Liver (tissue), 9 donors: ENCODE data around the gene CHST1. TPM values are rescaled to one million over a fixed set of nuclear protein-coding genes. Genes with fewer than 3 reads are reported as not detected.
A peak's percentile ranks its signal among the peaks of the same experiment; 100 is the strongest.

Experiments used
- DNase-seq: peaks from one replicate; pipeline ENCODE4 v3.0.0-alpha.2; 2017; ENCODE audit warnings: low spot score
- H3K27ac ChIP-seq, 2 donors: one replicate each; pipeline ENCODE4 v1.7.0; 2013; ENCODE audit warnings: inconsistent platforms in 2 of 2, low read length in 2 of 2, control low read depth in 1 of 2, low read depth in 1 of 2, mild to moderate bottlenecking in 1 of 2
- H3K27me3 ChIP-seq, 4 donors: one replicate each; pipeline versions ENCODE4 v1.6.1 to v1.7.0; 2013; ENCODE audit warnings: low read length in 3 of 4, inconsistent platforms in 1 of 4, mild to moderate bottlenecking in 1 of 4, moderate library complexity in 1 of 4; ENCODE audit not compliant: control insufficient read depth in 4 of 4, insufficient read depth in 4 of 4
- H3K36me3 ChIP-seq, 4 donors: one replicate each; pipeline versions ENCODE4 v1.6.1 to v1.7.0; 2013; ENCODE audit warnings: low read length in 3 of 4, mild to moderate bottlenecking in 3 of 4, low read depth in 1 of 4, moderate library complexity in 1 of 4; ENCODE audit not compliant: control insufficient read depth in 4 of 4, insufficient read depth in 3 of 4
- H3K4me1 ChIP-seq, 4 donors: one replicate each; pipeline versions ENCODE4 v1.6.1 to v1.7.0; 2013; ENCODE audit warnings: low read length in 3 of 4, mild to moderate bottlenecking in 3 of 4, moderate library complexity in 1 of 4; ENCODE audit not compliant: control insufficient read depth in 4 of 4, insufficient read depth in 4 of 4
- H3K4me3 ChIP-seq, 3 donors: one replicate each; pipeline versions ENCODE4 v1.6.1 to v1.7.0; 2013; ENCODE audit warnings: low read length in 3 of 3, control low read depth in 1 of 3, low read depth in 1 of 3, mild to moderate bottlenecking in 1 of 3
- H3K9ac ChIP-seq, 2 donors: one replicate each; pipeline ENCODE4 v1.7.0; 2013; ENCODE audit warnings: low read length in 2 of 2, mild to moderate bottlenecking in 2 of 2, moderate library complexity in 2 of 2, control low read depth in 1 of 2, low read depth in 1 of 2
- H3K9me3 ChIP-seq, 4 donors: one replicate each; pipeline versions ENCODE4 v1.6.1 to v1.7.0; 2013; ENCODE audit warnings: low read length in 3 of 4; ENCODE audit not compliant: control insufficient read depth in 4 of 4
- ATF3 ChIP-seq: IDR thresholded peaks from 2 replicates; pipeline ENCODE4 v1.6.1; 2016; ENCODE audit warnings: antibody characterized with exemption
- EGR1 ChIP-seq, 2 donors: IDR thresholded peaks; 2 replicates each; pipeline ENCODE4 v1.6.1; 2016 to 2018; ENCODE audit warnings: antibody characterized with exemption in 2 of 2, low read depth in 2 of 2
- FOXA1 ChIP-seq: IDR thresholded peaks from 2 replicates; pipeline ENCODE4 v1.6.1; 2016; ENCODE audit warnings: antibody characterized with exemption
- FOXA2 ChIP-seq: IDR thresholded peaks from 2 replicates; pipeline ENCODE4 v1.6.1; 2016; ENCODE audit warnings: antibody characterized with exemption
- GABPA ChIP-seq, 2 donors: IDR thresholded peaks in 1 of 2; conservative IDR thresholded peaks in 1 of 2; 2 replicates each; pipeline ENCODE4 v1.6.1; 2016; ENCODE audit warnings: antibody characterized with exemption in 2 of 2, mild to moderate bottlenecking in 1 of 2, moderate library complexity in 1 of 2
- HNF4A ChIP-seq, 2 donors: conservative IDR thresholded peaks; 2 replicates each; pipeline ENCODE4 v1.6.1; 2016; ENCODE audit warnings: antibody characterized with exemption in 2 of 2, mild to moderate bottlenecking in 2 of 2
- HNF4G ChIP-seq: IDR thresholded peaks from 2 replicates; pipeline ENCODE4 v1.6.1; 2016; ENCODE audit warnings: antibody characterized with exemption
- JUND ChIP-seq, 2 donors: IDR thresholded peaks; 2 replicates each; pipeline ENCODE4 v1.6.1; 2016; ENCODE audit warnings: antibody characterized with exemption in 2 of 2
- MAX ChIP-seq: IDR thresholded peaks from 2 replicates; pipeline ENCODE4 v1.6.1; 2016; ENCODE audit warnings: antibody characterized with exemption
- NR2F2 ChIP-seq: IDR thresholded peaks from 2 replicates; pipeline ENCODE4 v1.6.1; 2016; ENCODE audit warnings: antibody characterized with exemption
- RAD21 ChIP-seq, 2 donors: IDR thresholded peaks; 2 replicates each; pipeline ENCODE4 v1.6.1; 2016; ENCODE audit warnings: antibody characterized with exemption in 2 of 2, mild to moderate bottlenecking in 2 of 2
- REST ChIP-seq: IDR thresholded peaks from 2 replicates; pipeline ENCODE4 v1.6.1; 2016; ENCODE audit warnings: antibody characterized with exemption, mild to moderate bottlenecking
- RXRA ChIP-seq, 2 donors: IDR thresholded peaks; 2 replicates each; pipeline ENCODE4 v1.6.1; 2017 to 2018; ENCODE audit warnings: antibody characterized with exemption in 2 of 2, mild to moderate bottlenecking in 1 of 2
- SP1 ChIP-seq: IDR thresholded peaks from 2 replicates; pipeline ENCODE4 v1.6.1; 2018; ENCODE audit warnings: antibody characterized with exemption, mild to moderate bottlenecking
- TAF1 ChIP-seq: conservative IDR thresholded peaks from 2 replicates; pipeline ENCODE4 v1.6.1; 2016; ENCODE audit warnings: antibody characterized with exemption, mild to moderate bottlenecking
- ZBTB33 ChIP-seq: IDR thresholded peaks from 2 replicates; pipeline ENCODE4 v1.6.1; 2016; ENCODE audit warnings: antibody characterized with exemption
- WGBS: extraction: QIAGEN DNeasy Blood & Tissue Kit; methylation state at CpG from one replicate; pipeline ENCODE4 v1.1.7; 2013; 5-methylcytosine and 5-hydroxymethylcytosine counted together
- polyA plus RNA-seq, 2 donors: library from polyadenylated mRNA; stranded (reverse) in 1 of 2; unstranded in 1 of 2; fragments of 200-250 nt in 1 of 2; fragments of >200 nt in 1 of 2; fragmentation: Nextera tagmentation in 1 of 2; extraction: Ambion mirVana in 1 of 2; gene quantifications; one replicate each; pipeline versions ENCODE4 v1.2.1 to v1.2.3, GENCODE V29; 2013 to 2015
- total RNA-seq, 2 donors: library from RNA; depleted of rRNA; stranded (reverse); fragments of >200 nt; gene quantifications; one replicate each; pipeline ENCODE4 v1.2.3, GENCODE V29; 2014
- donor health status: healthy.
- donor health status: healthy.
- donor health status: healthy.
- donor health status: healthy.
- donor health status: healthy.

The CHST1 gene
- total and polyA plus RNA-seq, 4 donors = 0.23 to 0.81 (median 0.45) TPM

DNA sequence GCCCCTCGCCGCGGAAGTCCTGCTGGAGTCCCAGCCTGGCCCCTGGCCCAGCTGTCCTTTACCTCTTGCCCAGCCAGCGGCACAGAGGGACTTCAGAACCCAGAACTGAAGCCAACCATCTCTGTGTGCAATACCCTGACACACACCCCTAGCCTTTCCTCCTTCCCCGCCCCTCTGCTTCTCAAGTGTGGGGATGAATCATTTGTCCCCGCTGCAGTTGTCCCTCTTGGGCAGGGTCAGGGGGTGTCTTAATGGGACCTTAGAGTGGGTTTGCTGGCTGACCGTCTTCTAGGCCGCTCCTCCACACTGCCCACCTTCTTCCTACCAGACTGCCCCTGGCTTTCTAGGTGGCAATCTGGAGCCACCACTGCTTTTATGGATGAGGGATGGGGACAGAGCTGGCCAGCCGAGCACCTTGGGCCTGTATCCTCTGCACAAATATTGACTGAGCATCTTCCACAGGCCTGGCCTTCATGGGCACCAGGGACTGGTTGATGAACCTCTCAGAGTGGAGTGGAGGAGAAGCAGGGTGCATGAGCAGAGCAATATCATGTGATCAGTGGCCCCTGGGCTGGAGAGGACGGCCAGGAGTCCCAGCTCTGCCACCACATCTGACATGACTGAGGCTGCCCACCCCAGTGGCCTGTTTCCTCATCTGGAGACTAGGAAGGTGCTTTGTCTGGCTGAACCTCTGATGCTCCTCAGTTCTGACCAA is 668 bp upstream of the CHST1 start:
- Histone ChIP-seq H3K9me3 (no peaks in the 10 kb centered on the region), H3K4me3 (peak overlapping the region in 1 of 3 donors; percentile 63), H3K9ac (no peak overlapping the region), H3K27me3 (peaks cover 0 to 6% (median 0%) of the 10 kb centered on the region in 4 donors), H3K36me3 (peaks cover 0 to 2% (median 0%) of the 10 kb centered on the region in 4 donors), H3K4me1 (peaks cover 10 to 17% (median 12%) of the 10 kb centered on the region in 4 donors), H3K27ac (no peak overlapping the region)
- 43% methylated on average over 10 of the region's 10 CpGs for WGBS
- no peak for DNase-seq
- no peak for TF ChIP-seq JUND (IDR thresholded peaks at IDR 0.05)
- TF ChIP-seq FOXA2 = no peak
- no peak for TF ChIP-seq TAF1
- no peak for TF ChIP-seq FOXA1
- TF ChIP-seq SP1 = no peak
- no peak for TF ChIP-seq REST
- TF ChIP-seq GABPA (IDR thresholded peaks at IDR 0.05 in 1 of 2, conservative IDR thresholded peaks at IDR 0.05 in 1 of 2) = no peak
- TF ChIP-seq RAD21 (IDR thresholded peaks at IDR 0.05) = no peak
- TF ChIP-seq HNF4A (conservative IDR thresholded peaks at IDR 0.05) = no peak
- TF ChIP-seq ATF3 = no peak
- TF ChIP-seq ZBTB33 = no peak
- TF ChIP-seq HNF4G = no peak
- TF ChIP-seq EGR1 (IDR thresholded peaks at IDR 0.05; ENCODE audit: low read depth in 2 of 2) = no peak

- Histone ChIP-seq H3K9me3 (no peaks in the 10 kb centered on the region), H3K27me3 (peaks cover 0 to 6% (median 2%) of the 10 kb centered on the region in 4 donors)
- no peak for TF ChIP-seq RXRA (IDR thresholded peaks at IDR 0.05)
- no peak for TF ChIP-seq MAX
- TF ChIP-seq ZBTB33 = no peak
- TF ChIP-seq HNF4A (conservative IDR thresholded peaks at IDR 0.05) = no peak
- no peak for TF ChIP-seq REST
- TF ChIP-seq JUND (IDR thresholded peaks at IDR 0.05) = no peak
- no peak for TF ChIP-seq ATF3
- no peak for TF ChIP-seq FOXA2
- TF ChIP-seq GABPA (IDR thresholded peaks at IDR 0.05 in 1 of 2, conservative IDR thresholded peaks at IDR 0.05 in 1 of 2) = no peak
- no peak for TF ChIP-seq SP1
- TF ChIP-seq NR2F2 = no peak
- TF ChIP-seq FOXA1 = no peak
- TF ChIP-seq RAD21 (IDR thresholded peaks at IDR 0.05) = no peak
These were observed 831 bp downstream of the CHST1 start for GRCh38 chr11:45664376-45665205.

More at GRCh38 chr11:45664376-45665205, 831 bp downstream of the CHST1 start:
- WGBS = 3% methylated on average over 76 of the region's 76 CpGs
- Histone ChIP-seq H3K4me1 (peaks cover 10 to 17% (median 12%) of the 10 kb centered on the region in 4 donors), H3K4me3 (peak overlapping the region in 2 of 3 donors; percentile 24 to 63), H3K9ac (no peak overlapping the region), H3K36me3 (peaks cover 0 to 2% (median 0%) of the 10 kb centered on the region in 4 donors), H3K27ac (no peak overlapping the region)
- DNase-seq = no peak
